Measurements from ENCODE around the gene STK11IP. TPM values are rescaled to one million over a fixed set of nuclear protein-coding genes. Genes with fewer than 3 reads are reported as not detected.

Gene STK11IP
- total RNA-seq, 2 experiments from 2014 or later = 30.0 to 33.1 TPM

DNA sequence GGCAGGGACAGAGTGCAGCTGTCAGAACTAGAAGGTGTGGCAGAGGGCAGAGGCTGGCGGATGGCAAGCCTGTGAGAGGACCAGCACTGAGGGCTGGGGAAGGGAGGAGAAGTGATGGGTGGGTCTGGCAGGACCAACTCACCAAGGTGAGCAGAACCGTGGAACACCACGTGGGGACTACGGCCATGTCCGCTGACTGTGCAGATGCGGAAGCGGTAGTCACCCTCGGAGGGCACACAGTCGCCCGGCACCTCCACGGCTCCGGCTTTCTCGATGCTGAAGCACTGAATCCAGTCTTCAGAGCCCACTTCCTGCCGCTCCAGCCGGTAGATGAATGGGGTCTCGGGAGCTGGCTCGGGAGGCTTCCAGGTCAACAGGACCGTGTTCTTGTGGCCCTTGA, 30.5 kb upstream of the STK11IP start:
- Mint-ChIP-seq H3K27ac (no peak overlapping the region), H3K4me3 (no peak overlapping the region), H3K36me3 (ENCODE audit: low read depth) (no peaks in the 10 kb centered on the region), H3K9me3 (ENCODE audit: insufficient read depth) (no peaks in the 10 kb centered on the region), H3K4me1 (ENCODE audit: low read depth) (no peaks in the 10 kb centered on the region), H3K27me3 (ENCODE audit: low read depth) (peaks cover 22% of the 10 kb centered on the region)
- no peak for DNase-seq
- POLR2A ChIA-PET = no interaction called here
- CTCF ChIA-PET = no interaction called here
- ATAC-seq = no peak

DNA sequence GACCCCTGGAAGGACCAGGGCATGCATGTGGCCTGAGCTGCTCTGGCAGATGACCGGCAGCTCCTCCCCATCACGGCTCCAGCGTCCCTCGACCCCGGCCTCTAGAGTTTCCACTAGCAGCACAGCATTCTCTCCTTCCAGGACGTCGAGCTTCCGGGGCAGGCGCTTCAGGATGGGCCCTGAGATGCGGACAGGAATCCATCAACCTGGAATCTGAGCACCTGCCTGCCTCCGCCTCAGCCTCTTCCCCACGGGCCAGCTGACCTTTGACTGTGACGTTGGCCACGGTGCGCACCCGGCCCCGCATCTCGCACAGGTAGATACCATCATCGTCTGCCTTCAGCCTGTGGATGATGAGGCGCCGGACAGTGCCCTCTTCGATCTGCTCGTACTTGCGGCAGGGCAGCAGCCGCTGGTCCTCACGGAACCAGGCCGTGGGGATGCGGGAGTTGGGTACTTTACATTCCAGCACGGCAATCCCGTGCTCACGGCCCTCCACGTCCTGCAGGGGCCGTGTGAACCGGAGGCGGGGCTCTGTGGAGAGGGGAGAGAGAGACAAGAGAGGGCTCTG, 29.8 kb upstream of the STK11IP start:
- Mint-ChIP-seq H3K27ac (no peak overlapping the region), H3K4me3 (no peak overlapping the region), H3K9me3 (ENCODE audit: insufficient read depth) (no peaks in the 10 kb centered on the region), H3K27me3 (ENCODE audit: low read depth) (peaks cover 26% of the 10 kb centered on the region), H3K36me3 (ENCODE audit: low read depth) (no peaks in the 10 kb centered on the region), H3K4me1 (ENCODE audit: low read depth) (no peaks in the 10 kb centered on the region)
- ChIA-PET CTCF (no interaction called here), POLR2A (no interaction called here)
- ATAC-seq = no peak
- no peak for DNase-seq

DNA sequence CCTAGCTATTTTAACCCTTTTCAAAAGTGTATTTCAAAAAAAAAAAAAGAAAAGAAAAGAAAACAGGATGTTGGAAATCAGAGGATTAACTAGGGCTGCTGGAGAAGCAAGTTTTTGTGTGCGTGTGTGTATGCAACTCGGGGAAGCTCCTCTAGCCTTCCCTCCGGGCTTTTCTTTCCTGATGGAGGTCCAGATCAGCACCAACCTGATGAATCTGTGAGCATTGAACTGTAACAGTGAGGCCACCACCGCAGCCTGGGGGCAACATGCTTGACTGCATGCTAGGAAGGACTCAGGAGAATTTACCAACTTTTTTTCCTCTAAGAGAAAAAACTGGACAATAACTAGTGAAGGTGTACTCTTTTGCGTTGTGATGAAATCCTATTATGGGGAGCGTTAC, 28.6 kb upstream of the STK11IP start:
- Mint-ChIP-seq H3K36me3 (ENCODE audit: low read depth) (no peaks in the 10 kb centered on the region), H3K27me3 (ENCODE audit: low read depth) (peaks cover 31% of the 10 kb centered on the region), H3K4me1 (ENCODE audit: low read depth) (no peaks in the 10 kb centered on the region), H3K4me3 (no peak overlapping the region), H3K27ac (no peak overlapping the region), H3K9me3 (ENCODE audit: insufficient read depth) (no peaks in the 10 kb centered on the region)
- CTCF ChIA-PET = no interaction called here
- no peak for ATAC-seq
- no peak for DNase-seq
- POLR2A ChIA-PET = no interaction called here

DNA sequence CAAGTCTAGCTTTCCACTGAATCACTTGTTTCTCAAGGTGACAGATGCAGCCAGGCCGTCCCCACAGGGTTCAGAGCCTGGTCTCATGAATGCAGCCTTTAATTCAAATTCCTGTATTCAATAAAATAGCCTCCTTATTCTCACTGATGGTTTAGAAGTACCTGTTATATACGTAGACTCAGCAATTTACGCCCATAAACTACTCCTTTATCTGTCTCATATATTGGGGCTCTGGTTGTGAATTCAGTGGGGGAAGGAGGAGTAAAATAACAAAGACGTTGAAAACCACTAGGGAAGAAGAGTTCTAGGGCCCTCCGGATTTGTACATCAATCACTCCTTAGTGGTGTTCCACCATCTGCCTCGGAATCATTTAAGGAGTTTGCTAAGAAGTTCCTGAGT, 28.0 kb upstream of the STK11IP start:
- no peak for DNase-seq
- CTCF ChIA-PET = no interaction called here
- H3K27ac Mint-ChIP-seq = no peak overlapping the region
- H3K4me1 Mint-ChIP-seq (ENCODE audit: low read depth) = no peaks in the 10 kb centered on the region
- H3K4me3 Mint-ChIP-seq = no peak overlapping the region
- no peaks in the 10 kb centered on the region for H3K36me3 Mint-ChIP-seq (ENCODE audit: low read depth)
- H3K9me3 Mint-ChIP-seq (ENCODE audit: insufficient read depth) = no peaks in the 10 kb centered on the region
- H3K27me3 Mint-ChIP-seq (ENCODE audit: low read depth) = peaks cover 31% of the 10 kb centered on the region
- POLR2A ChIA-PET = no interaction called here
- no peak for ATAC-seq

- DNase-seq (no peak), ATAC-seq (no peak)
- no peaks in the 10 kb centered on the region for H3K9me3 Mint-ChIP-seq (ENCODE audit: insufficient read depth)
- peaks cover 34% of the 10 kb centered on the region for H3K27me3 Mint-ChIP-seq (ENCODE audit: low read depth)
- no peaks in the 10 kb centered on the region for H3K4me1 Mint-ChIP-seq (ENCODE audit: low read depth)
- ChIA-PET POLR2A (interaction anchor here (1.0 kb wide), 1 partner anchor 8 kb away, joined by 3 read pairs; no protein-coding TSS in a partner anchor), CTCF (interaction anchor here (0.8 kb wide), 1 partner anchor 9 kb away, joined by 3 read pairs; no protein-coding TSS in a partner anchor)
- no peaks in the 10 kb centered on the region for H3K36me3 Mint-ChIP-seq (ENCODE audit: low read depth)
- H3K27ac Mint-ChIP-seq = no peak overlapping the region
- H3K4me3 Mint-ChIP-seq = no peak overlapping the region
These were observed 27.3 kb upstream of the STK11IP start for GRCh38 chr2:219570194-219570923.

GRCh38 chr2:219570924-219571310, 26.7 kb upstream of the STK11IP start:
- Mint-ChIP-seq H3K4me3 (no peak overlapping the region), H3K27me3 (ENCODE audit: low read depth) (peaks cover 37% of the 10 kb centered on the region), H3K36me3 (ENCODE audit: low read depth) (no peaks in the 10 kb centered on the region), H3K27ac (no peak overlapping the region), H3K4me1 (ENCODE audit: low read depth) (no peaks in the 10 kb centered on the region), H3K9me3 (ENCODE audit: insufficient read depth) (no peaks in the 10 kb centered on the region)
- peak; percentile 22 for ATAC-seq
- no peak for DNase-seq
- ChIA-PET CTCF (interaction anchor here (0.8 to 1.0 kb wide), 3 partner anchors 9 to 41 kb away, joined by 3 read pairs; no protein-coding TSS in a partner anchor), POLR2A (interaction anchor here (1.0 kb wide), 1 partner anchor 9 kb away, joined by 3 read pairs; no protein-coding TSS in a partner anchor)

DNA sequence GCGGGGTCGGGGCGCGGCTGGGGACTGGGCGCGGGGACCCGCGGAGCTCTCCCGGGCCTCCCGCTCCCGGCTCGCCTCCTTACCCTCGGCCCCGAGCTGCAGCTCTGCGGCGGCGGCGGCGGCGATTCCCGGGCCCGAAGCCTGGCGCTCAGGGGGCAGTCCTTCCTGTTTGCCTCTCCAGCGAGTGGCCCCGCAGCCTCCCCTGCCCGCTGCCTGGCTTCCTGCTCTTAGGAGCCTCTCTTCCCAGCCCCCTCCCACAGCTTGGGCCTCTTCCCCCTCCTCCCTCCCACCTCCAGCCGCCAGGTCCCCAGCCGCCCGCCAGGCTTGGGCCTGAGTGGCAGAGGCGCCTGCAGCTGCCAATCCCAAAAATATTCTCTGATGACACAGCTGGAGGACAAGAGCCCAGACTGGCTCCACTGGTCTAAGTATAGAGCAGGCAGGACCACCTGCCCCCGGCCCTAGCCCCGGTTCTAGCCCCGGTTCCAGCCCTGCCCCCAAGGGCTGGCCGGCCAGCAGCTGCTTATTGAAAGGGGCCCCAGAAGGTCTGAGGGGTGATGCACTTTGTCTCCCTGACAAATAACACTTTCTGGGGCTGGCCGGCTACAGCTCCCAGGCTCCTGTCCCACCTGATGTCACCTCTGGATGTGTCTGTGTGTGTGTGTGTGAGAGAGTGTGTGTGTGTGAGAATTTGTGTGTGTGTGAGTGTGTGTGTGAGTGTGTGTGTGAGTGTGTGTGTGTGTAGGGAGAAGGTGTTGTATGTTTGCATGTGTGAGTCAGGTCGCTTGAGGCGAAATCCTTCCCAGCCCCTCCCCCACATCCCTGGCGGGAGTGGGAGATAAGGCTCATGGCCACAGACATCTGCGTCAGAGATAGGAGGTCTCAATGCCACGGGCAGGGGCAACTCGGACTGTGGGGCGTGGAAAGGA, 26.1 kb upstream of the STK11IP start, which contains the start of gene OBSL1:
Gene OBSL1 (minus strand): TSS at position 229 of the 926 bp plus-strand sequence. CDS start 307 bp downstream, outside the sequence.
- DNase-seq = no peak
- H3K4me1 Mint-ChIP-seq (ENCODE audit: low read depth) = no peaks in the 10 kb centered on the region
- H3K27ac Mint-ChIP-seq = no peak within 1 kb of the TSS
- POLR2A ChIA-PET = interaction anchor here (1.0 kb wide), 1 partner anchor 10 kb away, joined by 3 read pairs; no protein-coding TSS in a partner anchor
- peak; percentile 35 for ATAC-seq
- H3K9me3 Mint-ChIP-seq (ENCODE audit: insufficient read depth) = no peaks in the 10 kb centered on the region
- H3K4me3 Mint-ChIP-seq = no peak within 1 kb of the TSS
- no peaks in the 10 kb centered on the region for H3K36me3 Mint-ChIP-seq (ENCODE audit: low read depth)
- peaks cover 37% of the 10 kb centered on the region for H3K27me3 Mint-ChIP-seq (ENCODE audit: low read depth)
- CTCF ChIA-PET = interaction anchor here (0.8 to 1.0 kb wide), 3 partner anchors 10 to 42 kb away, joined by 3 read pairs; no protein-coding TSS in a partner anchor

DNA sequence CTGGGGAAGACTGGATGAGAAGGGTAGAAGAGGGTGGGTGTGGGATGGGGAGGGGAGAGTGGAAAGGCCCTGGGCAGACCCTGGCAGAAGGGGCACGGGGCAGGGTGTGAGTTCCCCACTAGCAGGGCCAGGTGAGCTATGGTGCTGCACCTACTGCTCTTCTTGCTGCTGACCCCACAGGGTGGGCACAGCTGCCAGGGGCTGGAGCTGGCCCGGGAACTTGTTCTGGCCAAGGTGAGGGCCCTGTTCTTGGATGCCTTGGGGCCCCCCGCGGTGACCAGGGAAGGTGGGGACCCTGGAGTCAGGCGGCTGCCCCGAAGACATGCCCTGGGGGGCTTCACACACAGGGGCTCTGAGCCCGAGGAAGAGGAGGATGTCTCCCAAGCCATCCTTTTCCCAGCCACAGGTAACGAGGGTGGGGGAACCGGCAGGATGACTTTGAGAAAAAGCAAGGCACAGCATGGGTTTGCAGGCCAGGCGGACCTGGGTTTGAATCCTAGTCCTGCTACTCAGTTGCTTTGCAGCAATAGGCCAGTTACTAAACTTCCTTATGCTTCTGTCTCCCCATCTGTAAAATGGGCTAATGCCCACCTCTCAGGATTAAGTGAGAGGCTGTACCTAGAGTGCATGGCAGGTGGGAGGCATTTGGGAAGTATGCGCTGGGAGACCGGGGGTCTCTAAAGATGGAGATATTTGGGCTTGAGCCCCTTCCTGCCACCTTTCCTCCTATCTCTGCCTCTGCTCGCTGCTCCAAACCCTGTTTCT, 25.2 kb upstream of the STK11IP start, which contains the start of gene INHA:
Gene INHA (plus strand): TSS at position 74 of the 765 bp plus-strand sequence. CDS start 65 bp downstream, at position 139.
- H3K27me3 Mint-ChIP-seq (ENCODE audit: low read depth) = peaks cover 42% of the 10 kb centered on the region
- ATAC-seq (no peak), DNase-seq (no peak)
- H3K9me3 Mint-ChIP-seq (ENCODE audit: insufficient read depth) = no peaks in the 10 kb centered on the region
- ChIA-PET POLR2A (no interaction called here), CTCF (no interaction called here)
- H3K27ac Mint-ChIP-seq = no peak within 1 kb of the TSS
- H3K4me3 Mint-ChIP-seq = no peak within 1 kb of the TSS
- H3K4me1 Mint-ChIP-seq (ENCODE audit: low read depth) = no peaks in the 10 kb centered on the region
- H3K36me3 Mint-ChIP-seq (ENCODE audit: low read depth) = no peaks in the 10 kb centered on the region

DNA sequence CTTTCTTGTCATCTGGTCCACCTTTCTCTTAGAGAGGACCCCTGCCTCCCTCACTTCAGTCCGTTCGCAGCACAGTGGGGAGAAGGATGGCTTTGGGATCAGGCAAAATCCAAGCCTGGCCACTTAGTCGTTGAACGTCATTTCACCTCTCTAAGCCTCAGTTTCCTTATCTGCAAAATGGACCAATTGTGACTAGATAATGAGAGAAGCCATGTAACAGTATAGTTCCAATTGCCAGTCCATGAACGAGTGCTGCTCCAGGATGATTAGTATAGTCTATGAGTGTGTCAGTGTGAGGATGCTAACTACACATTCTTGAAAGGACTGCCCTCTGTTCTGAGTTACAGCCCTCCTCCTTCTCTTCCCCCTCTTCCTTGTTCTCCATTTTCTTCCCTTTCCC, 24.5 kb upstream of the STK11IP start:
- no peak overlapping the region for H3K27ac Mint-ChIP-seq
- POLR2A ChIA-PET = no interaction called here
- H3K9me3 Mint-ChIP-seq (ENCODE audit: insufficient read depth) = no peaks in the 10 kb centered on the region
- ATAC-seq = no peak
- H3K4me3 Mint-ChIP-seq = no peak overlapping the region
- no peak for DNase-seq
- H3K36me3 Mint-ChIP-seq (ENCODE audit: low read depth) = no peaks in the 10 kb centered on the region
- CTCF ChIA-PET = interaction anchor here (1.2 kb wide), 1 partner anchor 69 kb away, joined by 3 read pairs; no protein-coding TSS in a partner anchor
- H3K4me1 Mint-ChIP-seq (ENCODE audit: low read depth) = no peaks in the 10 kb centered on the region
- H3K27me3 Mint-ChIP-seq (ENCODE audit: low read depth) = peaks cover 42% of the 10 kb centered on the region

GRCh38 chr2:219574484-219575311, 23.0 kb upstream of the STK11IP start:
- Mint-ChIP-seq H3K27ac (no peak overlapping the region), H3K27me3 (ENCODE audit: low read depth) (peaks cover 35% of the 10 kb centered on the region), H3K4me3 (no peak overlapping the region), H3K36me3 (ENCODE audit: low read depth) (no peaks in the 10 kb centered on the region), H3K9me3 (ENCODE audit: insufficient read depth) (no peaks in the 10 kb centered on the region), H3K4me1 (ENCODE audit: low read depth) (no peaks in the 10 kb centered on the region)
- ChIA-PET CTCF (interaction anchor here (1.2 to 3.0 kb wide), 2 partner anchors 15 to 68 kb away, joined by 3 to 13 read pairs; no protein-coding TSS in a partner anchor), POLR2A (no interaction called here)
- DNase-seq = no peak
- peak; percentile 10 for ATAC-seq
